Erythroblast (primary cell): ENCODE results near the gene DENND5B.

Experiments
- GATA1 ChIP-seq: IDR thresholded peaks from 2 replicates; pipeline ENCODE4 v1.6.1; 2011; ENCODE audit warnings: low read depth, mild to moderate bottlenecking, control low read depth, low read length, moderate library complexity
- POLR2A ChIP-seq: IDR thresholded peaks from 2 replicates; pipeline ENCODE4 v1.6.1; 2011; ENCODE audit warnings: mild to moderate bottlenecking, low read length

- TF ChIP-seq POLR2A (no peak), GATA1 (no peak)
Observed at GRCh38 chr12:31444736-31445135, 146.2 kb downstream of the DENND5B start.
